Erythroblast (primary cell): ENCODE measurements around the gene WNK4.

Source experiments
- GATA1 ChIP-seq: IDR thresholded peaks from 2 replicates; pipeline ENCODE4 v1.6.1; 2011; ENCODE audit warnings: low read depth, mild to moderate bottlenecking, control low read depth, low read length, moderate library complexity
- POLR2A ChIP-seq: IDR thresholded peaks from 2 replicates; pipeline ENCODE4 v1.6.1; 2011; ENCODE audit warnings: mild to moderate bottlenecking, low read length

GRCh38 chr17:42832934-42833766, 52.7 kb downstream of the WNK4 start, which contains the start of gene PSME3:
- peak; percentile 97 for TF ChIP-seq POLR2A
- no peak for TF ChIP-seq GATA1
